GM20431 (cell line): Measurements from ENCODE around the gene MKLN1.
"Not testable (repeated sequence)": the region's sequence is repeated elsewhere in the genome, so short reads cannot be mapped to it uniquely, and the experiment has no call there.

Experiments used
- in situ Hi-C: fragments of 300-500 bp; cut with MseI, MboI; formaldehyde crosslinking; loops from one replicate; pipeline ENCODE4 v1.15.0; 2020; ENCODE audit warnings: low sequenced_read_pairs; ENCODE audit not compliant: unreplicated experiment

MKLN1 gene

DNA sequence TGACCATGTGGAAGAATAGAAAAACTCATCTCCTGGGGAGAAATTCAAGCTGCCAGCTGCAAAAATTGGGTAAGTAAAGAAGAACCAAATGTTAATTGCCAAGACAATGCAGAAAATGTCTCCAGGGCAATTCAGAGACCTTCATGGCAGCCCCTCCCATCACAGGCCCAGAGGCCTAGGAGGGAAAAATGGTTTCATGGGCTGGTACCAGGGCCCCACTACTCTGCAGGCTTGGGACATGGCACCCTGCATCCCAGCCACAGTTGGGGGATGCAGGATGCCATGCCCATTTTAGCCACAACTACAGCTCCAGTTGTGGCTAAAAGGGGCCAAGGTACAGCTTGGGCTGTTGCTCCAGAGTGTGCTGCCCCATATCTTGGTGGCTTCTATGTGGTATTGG lies 20.9 kb upstream of the MKLN1 start:
- in situ Hi-C loops, result loop anchor here (10.0 kb wide), 1 partner anchor 242 kb away; no protein-coding TSS in a partner anchor

DNA sequence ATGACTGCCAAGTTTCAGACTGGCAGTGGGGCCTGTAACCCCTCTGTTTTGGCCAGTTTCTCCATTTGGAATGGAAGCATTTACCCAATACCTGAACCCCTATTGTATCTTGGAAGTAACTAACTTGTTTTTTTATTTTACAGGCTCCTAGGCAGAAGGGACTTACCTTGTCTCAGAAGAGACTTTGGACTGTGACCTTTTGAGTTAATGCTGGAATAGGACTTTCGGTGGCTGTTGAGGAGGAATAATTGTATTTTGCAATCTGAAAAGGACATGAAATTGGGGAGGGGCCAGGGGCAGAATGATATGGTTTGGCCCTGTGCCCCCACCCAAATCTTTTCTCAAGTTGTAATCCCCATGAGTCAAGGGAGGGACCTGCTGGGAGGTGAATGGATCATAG lies 20.0 kb upstream of the MKLN1 start:
- in situ Hi-C loops, result loop anchor here (10.0 kb wide), 1 partner anchor 243 kb away; no protein-coding TSS in a partner anchor

DNA sequence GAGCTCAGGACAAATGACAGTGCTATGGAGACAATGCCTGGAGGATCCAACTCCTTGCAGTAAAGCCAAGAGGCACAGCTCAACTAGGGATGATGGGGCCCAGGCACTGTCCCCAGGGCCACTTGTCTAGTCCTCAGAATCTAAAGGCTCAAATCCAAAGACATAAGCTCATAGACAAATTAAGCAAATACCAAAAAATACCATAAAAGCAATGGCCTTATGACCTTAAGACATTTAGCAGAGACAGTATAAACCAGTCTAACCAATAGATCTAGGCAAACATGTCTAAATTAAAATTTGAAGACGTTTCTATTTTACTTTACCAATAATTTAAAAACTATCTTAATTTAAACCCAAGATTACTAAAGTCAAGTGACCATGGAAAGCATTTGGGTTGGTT lies 14.8 kb upstream of the MKLN1 start:
- in situ Hi-C loops, result no loop called here

DNA sequence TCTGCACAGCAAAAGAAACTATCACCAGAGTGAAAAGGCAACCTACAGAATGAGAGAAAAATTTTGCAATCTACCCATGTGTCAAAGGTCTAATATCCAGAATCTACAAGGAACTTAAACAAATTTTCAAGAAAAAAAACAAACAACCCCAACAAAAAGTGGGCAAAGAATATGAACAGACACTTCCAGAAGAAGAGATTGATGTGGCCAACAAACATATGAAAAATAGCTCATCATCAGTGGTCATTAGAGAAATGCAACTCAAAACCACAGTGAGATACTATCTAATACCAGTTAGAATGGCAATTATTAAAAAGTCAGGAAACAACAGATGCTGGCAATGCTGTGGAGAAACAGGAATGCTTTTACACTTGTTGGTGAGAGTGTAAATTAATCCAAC lies 7.1 kb upstream of the MKLN1 start:
- in situ Hi-C loops, result no loop called here

DNA sequence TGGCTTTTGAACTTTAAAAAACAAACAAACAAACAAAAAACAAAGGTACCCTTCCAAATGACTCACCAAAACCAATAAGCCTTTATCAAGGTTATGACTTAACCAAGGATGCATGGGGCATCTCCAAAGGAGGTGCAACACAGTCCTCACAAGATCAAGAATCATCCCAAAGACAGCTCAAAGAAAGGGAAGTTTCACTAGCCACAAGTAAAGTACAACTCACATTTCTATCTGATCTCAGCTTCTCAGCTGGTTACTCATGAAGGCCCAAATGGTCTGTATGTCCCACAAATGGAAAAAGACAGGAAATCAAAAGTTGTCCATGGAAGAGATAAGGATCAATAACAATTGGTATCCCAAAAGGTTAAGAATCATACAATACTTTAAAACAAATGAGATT lies 6.0 kb upstream of the MKLN1 start:
- in situ Hi-C loops, result no loop called here

DNA sequence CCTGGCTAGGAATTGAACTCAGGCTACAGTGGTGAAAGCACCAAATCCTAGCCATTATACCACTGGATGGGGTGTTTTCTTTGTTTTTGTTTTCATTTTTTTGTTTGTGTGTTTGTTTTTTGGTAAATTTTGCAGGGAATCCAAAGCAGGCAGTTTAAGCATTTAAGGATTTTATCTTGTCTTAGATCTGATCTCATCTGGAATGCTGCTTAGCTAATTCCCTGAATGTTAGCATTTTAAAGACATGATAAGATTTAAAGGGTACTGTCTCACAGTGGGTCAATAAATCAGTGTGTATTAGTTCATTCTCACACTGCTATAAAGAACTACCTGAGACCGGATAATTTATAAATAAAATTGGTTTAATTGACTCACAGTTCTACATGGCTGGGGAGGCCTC lies 5.6 kb upstream of the MKLN1 start:
- in situ Hi-C loops, result no loop called here

DNA sequence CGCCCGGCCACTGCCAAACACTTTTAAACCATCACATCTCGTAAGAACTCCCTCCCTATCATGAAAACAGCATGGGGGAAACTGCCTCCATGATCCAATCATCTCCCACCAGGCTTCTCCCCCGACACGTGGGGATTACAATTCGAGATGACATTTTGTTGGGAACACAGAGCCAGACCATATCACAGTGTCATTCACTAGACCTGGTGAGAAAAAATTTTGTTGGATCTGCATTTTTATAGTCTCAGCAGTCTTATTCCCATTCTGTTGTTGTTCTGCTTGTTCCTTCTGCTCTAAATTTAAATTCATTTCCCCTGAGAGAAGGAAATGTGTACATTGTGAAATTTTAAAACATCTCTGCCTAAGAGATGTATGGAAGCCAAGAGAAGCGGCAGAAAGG lies 4.8 kb upstream of the MKLN1 start:
- in situ Hi-C loops, result no loop called here

DNA sequence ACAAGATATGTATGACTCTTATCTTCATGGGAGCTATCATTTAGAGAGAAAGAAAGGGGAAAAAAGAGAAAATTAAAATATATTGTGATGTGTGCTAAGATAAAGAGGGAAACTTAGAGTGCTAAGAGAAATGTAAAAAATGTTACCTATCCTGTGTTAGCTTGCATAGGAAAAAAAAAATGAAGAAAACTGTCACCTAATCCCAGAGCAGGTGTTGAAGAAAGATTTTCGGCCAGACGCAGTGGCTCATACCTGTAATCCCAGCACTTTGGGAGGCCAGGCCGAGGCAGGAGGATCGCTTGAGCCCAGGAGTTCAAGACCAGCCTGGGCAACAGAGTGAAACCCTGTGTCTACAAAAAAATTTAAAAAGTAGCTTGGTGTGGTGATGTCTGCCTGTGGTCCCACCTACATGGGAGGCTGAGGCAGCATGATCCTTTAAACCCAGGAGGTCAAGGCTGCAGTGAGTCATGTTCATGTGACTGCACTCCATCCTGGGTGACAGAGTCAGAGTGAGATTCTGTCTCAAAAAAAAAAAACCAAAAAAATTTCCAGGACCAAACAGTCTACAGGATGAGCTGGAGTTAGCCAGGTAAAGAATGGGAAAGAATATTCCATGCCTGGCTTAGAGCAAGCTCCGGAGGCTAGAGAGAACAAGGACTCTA lies 2.4 kb upstream of the MKLN1 start:
- in situ Hi-C loops, result no loop called here

DNA sequence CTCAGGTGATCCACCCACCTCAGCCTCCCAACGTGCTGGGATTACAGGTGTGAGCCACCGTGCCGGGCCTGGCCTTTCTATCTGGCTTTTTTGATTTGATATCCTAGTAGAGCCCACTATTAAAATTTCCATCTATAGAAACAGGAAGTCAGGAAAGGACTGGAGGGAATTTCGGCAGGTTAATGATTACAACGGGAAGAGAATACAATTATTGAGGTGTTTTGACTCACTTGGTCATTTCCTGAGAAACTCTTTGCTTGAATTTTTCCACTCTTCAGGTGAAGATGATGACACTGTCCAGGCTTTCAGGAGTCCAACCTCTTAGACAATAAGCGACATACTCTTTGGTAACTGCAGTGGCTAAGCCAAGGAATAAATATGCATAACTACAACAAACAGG lies 1.1 kb upstream of the MKLN1 start:
- in situ Hi-C loops, result no loop called here

DNA sequence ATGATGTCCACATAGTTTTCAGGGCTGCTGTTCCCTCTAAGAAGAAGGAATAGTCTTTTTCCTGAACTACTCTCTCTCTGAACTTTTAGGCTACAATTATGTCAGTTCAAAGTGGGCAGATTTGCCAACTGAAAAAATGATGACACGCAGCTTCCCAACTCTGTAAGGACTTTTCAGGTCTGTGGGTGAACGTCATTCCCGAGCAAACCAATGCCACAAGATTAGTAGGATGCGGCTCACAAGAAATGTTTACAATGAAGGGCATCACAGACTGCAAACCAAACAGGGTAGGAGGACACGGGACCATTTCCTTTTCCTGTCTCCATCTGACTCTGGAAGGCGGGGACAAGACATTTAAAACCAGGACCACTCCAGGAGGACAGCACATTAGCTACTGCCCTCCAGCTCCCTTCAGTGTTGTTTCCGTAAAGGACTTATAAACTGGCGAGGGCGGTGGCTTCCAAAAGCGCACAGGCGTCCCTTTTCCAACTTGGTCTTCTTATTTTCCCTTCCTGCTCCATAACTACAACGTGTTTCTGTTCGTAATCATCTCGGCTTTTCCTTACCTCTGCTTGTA lies 539 bp upstream of the MKLN1 start:
- in situ Hi-C loops, result no loop called here

DNA sequence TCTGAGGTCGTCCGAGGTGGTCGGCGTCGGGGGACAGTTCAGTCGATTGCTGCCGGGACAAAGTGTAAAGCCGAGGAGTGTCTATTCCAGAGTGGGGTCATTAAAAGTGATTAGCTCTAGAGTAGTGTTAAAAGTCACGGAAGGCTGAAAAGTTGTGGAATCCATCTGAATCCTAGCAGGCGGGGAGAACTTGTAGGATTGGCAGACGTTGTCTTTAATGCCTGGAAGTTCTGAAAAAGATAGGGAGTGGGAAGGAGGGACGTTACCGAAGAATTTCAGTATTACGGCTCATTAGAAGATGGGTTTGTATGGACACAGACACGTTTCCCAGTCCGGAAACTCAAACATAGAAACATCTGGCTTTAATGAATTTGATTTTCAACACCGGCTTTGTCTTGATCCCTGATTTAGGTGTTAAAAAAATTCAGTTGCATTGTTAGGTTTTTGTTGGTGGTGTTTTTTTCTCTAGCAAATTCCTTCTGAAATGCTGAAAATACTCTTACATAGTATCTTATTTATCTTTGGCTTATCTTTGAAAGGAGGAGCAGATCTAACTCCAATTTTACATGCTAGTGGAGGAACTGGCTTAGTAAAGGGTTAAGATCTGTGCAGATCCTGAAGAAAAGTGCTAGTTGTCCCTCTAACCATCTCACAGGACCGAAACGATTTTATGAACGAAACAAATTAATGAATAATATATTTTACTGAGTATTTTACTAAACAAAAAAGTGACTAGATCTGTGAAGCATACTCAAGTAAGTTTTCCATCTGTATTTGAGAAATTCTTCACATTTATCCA lies 900 bp downstream of the MKLN1 start:
- in situ Hi-C loops, result no loop called here

DNA sequence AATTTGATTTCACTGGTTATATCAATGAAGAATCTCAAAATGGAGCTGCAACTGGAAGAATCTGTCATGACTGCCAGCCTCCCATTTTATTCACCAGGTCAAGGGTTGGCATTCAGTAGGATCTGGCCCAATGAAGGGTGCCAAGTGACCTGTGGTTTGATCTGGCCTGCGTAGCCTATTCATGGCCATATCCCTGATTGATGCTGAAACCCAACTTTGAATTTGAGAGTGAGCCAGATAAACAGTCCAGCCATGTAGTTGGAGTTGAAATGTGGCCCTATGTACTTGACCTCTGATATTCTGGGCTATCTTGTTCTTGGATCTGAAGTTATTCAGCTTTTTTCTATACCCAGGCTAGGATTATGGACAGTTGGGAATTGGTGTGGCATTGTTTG lies 1.5 kb downstream of the MKLN1 start:
- in situ Hi-C loops, result no loop called here

DNA sequence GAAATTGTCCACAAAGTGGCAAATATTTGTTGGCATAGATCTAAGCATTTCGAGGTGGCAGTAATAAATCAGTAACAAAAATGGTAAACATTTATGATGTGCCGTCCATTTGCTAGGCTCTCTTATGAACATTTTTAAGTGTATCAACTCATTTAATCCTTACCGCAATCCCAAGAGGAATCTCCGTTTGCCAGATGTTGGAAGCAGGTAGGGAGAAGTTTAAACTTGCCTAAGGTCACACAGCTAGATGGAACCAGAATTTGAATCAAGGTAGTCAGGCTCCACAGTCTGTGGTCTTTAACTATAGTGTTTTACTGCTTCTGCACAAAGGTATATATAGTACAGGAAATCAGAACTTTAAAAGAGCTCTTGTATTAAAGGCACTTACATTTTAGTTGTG lies 2.6 kb downstream of the MKLN1 start:
- in situ Hi-C loops, result no loop called here

DNA sequence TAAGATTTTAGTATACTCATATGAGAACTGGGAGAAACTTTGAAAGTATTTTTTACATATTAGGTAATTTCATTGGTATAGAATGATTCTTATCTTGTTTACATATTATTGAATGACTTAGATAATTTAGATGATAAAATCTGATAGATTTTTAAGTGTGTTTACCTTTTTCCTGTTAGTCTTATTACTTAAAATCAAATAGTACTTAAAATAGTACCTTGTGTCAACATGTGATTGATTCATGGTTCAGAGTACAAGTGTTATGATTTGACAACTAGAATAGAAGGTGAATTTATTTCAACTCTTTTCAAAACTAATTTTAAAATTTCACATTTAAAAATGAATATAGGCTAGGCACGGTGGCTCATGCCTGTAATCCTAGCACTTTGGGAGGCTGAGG lies 4.1 kb downstream of the MKLN1 start:
- in situ Hi-C loops, result no loop called here

DNA sequence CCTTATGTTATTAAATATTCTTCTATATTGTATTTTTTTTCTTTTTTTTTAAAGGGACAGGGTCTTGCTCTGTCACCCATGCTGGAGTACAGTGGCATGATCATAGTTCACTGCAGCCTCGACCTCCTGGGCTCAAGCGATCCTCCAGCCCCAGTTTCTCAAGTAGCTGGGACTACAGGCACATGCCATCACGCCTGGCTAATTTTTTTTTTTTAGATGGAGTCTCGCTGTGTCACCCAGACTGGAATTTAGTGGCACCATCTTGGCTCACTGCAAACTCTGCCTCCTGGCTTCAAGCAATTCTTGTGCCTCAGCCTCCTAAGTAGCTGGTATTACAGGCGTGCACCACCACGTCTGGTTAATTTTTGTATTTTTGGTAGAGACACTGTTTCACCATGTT lies 5.1 kb downstream of the MKLN1 start:
- in situ Hi-C loops, result not testable (repeated sequence)

DNA sequence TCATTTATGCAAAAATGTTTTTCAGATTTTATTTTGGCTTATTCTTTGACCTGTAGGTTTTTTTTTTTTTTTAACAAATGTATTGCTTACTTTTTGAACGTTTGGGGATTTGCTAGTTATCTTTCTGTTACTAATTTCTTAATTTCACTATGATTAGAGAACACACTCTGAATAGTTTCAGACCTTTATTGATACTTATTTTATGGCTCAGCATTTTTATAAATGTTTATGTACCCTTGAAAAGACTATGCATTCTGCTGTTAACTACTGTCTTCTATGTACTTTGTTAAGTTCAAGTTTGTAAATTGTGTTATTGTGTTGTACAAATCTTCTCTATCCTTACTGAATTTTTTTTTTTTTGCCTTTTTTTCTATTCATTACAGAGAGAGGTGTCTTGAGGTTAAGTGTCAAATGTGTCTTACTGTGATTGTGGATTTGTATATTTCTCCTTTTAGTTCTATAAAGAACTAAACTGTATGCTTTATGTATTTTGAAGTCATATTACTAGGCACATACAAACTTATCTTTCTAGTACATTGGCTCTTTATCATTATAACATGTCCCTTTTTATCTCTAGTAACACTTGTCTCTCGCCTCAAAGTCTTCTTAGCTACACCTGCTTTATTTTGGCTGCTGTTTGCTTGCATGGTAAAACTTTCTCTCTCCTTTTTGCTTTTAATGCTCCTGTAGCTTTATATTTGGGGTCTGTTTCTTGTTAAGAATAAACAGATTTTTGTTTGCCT lies 8.1 kb downstream of the MKLN1 start:
- in situ Hi-C loops, result no loop called here

DNA sequence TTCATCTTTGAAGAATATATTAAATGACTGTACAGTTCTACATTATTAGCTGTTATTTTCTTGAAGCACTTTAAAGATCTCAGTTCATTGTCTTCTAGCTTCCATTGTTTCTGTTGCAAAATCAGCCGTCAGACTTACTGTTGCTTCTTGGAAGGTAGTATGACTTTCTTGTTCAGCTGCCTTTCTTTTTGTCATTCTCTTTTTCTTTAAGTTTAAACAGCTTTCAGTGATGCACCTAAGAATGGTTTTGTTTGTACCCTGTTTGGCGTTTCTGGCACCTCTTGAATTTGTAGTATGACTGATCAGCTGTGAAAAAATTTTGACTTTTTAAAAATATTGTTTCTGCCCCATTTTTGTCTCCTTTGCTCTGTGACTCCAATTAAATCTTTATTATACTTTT lies 9.3 kb downstream of the MKLN1 start:
- in situ Hi-C loops, result no loop called here

DNA sequence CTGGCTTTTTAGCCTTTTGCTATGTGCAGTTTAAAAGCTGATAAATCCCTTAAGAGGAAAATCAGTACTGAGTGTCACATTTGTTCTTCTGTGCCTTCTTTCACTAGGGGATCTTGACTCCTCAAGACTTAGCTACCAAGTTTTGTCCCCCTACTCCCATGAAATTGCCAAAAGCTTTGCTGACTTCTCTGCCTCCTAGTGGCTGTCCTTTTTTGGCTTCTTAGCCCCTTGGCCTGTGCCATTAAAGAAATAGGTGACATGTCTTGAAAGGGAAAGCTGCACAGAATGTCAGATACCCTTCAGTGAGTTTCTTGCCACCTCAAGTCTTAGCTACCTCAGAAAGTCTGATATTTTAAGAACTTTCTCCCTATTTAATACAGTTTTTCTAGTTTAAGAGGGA lies 10.5 kb downstream of the MKLN1 start:
- in situ Hi-C loops, result no loop called here

DNA sequence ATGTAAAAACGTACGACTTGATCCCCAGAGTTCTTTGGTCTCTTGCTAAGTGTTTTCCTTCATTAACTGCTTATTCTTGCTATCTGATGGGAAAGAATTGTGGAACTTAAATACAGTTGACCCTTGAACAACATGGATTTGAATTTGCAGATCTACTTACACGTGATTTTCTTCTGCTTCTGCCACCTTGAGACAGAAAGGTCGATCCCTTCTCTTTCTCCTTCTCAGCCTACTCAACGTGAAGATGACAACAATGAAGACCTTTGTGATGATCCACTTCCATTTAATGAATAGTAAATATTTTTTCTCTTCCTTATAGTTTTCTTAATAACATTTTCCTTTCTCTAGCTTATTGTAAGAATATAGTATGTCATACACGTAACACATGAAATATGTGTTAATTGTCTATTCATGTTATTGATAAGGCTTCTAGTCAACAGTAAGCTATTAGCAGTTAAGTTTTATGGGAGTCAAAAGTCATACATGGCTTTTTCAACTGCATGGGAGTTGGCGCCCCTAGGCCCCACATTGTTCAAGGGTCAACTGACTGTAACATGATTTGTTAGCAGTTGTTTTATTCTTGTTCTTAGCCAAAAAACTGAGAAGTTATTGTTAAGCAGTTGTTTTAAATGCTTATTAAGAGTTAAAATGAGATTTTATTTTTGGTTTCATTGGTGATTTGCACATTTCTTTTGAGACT lies 11.2 kb downstream of the MKLN1 start:
- in situ Hi-C loops, result no loop called here

DNA sequence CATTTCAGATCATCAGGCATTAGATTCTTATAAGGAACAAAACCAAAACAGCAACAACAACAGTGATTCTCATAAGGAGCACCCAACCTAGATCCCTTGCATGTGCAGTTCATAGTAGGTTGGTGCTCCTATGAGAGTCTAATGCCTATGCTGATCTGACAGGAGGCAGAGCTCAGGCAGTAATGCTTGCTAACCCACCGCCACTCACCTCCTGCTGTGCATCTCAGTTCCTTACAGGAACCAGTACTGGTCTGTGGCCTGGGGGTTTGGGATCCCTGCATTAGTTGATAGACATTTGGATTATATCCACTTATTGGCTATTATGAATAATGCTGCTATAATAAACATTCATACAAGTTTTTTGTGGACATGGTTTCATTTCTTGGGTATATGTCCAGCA lies 14.0 kb downstream of the MKLN1 start:
- in situ Hi-C loops, result no loop called here
